Keratinocyte (primary cell): ENCODE data around the gene ZFP90. TPM values are rescaled to one million over a fixed set of nuclear protein-coding genes. Genes with fewer than 3 reads are reported as not detected.
A peak's percentile ranks its signal among the peaks of the same experiment; 100 is the strongest.
"Not testable (repeated sequence)": the region's sequence is repeated elsewhere in the genome, so short reads cannot be mapped to it uniquely, and the experiment has no call there.

Experiments used
- DNase-seq: peaks from one replicate; pipeline ENCODE4 v3.0.0-alpha.2; 2011; ENCODE audit warnings: low read depth, missing footprints, low spot score
- FAIRE-seq: peaks from 2 replicates; lab custom pipeline; 2011; peaks lifted over from hg19 to GRCh38; lab: Jason Lieb, UNC
- H2AFZ ChIP-seq: 2 replicates; pipeline ENCODE4 v1.6.0; 2012; ENCODE audit warnings: low read length, control low read depth, inconsistent platforms; ENCODE audit not compliant: control insufficient read depth
- H3K27ac ChIP-seq: 2 replicates; pipeline ENCODE4 v1.5.1; 2011; ENCODE audit warnings: low read length; ENCODE audit not compliant: control insufficient read depth, insufficient read depth
- H3K27me3 ChIP-seq: 3 replicates; pipeline ENCODE4 v1.6.0; 2011; ENCODE audit warnings: low read length; ENCODE audit not compliant: control insufficient read depth, insufficient read depth; ENCODE audit errors: extremely low read depth
- H3K36me3 ChIP-seq, 2 experiments: 2 replicates in 1 of 2; 3 replicates in 1 of 2; pipeline ENCODE4 v1.5.1; 2011; ENCODE audit warnings: low read length in 2 of 2, mild to moderate bottlenecking in 1 of 2; ENCODE audit not compliant: control insufficient read depth in 2 of 2, insufficient read depth in 2 of 2; ENCODE audit errors: extremely low read depth in 1 of 2
- H3K4me1 ChIP-seq: 3 replicates; pipeline ENCODE4 v1.5.1; 2011; ENCODE audit warnings: low read length; ENCODE audit not compliant: control insufficient read depth, insufficient read depth; ENCODE audit errors: extremely low read depth
- H3K4me2 ChIP-seq: 3 replicates; pipeline ENCODE4 v1.6.0; 2011; ENCODE audit warnings: low read depth, low read length; ENCODE audit not compliant: control insufficient read depth, insufficient read depth; ENCODE audit errors: extremely low read depth
- H3K4me3 ChIP-seq, 3 experiments: fragments of 200-600 bp in 1 of 3; sonication (generic) in 1 of 3; 2 replicates in 2 of 3; 3 replicates in 1 of 3; pipeline ENCODE4 v1.5.1; 2011 to 2016; ENCODE audit warnings: low read length in 3 of 3, mild to moderate bottlenecking in 3 of 3, control low read depth in 2 of 3, inconsistent platforms in 1 of 3, low read depth in 1 of 3, mixed read lengths in 1 of 3, mixed run types in 1 of 3, moderate library complexity in 1 of 3; ENCODE audit not compliant: control insufficient read depth in 2 of 3, insufficient read depth in 2 of 3; ENCODE audit errors: extremely low read depth in 1 of 3
- H3K79me2 ChIP-seq: 2 replicates; pipeline ENCODE4 v1.6.0; 2012; ENCODE audit warnings: low read length; ENCODE audit not compliant: control insufficient read depth, insufficient read depth
- H3K9ac ChIP-seq: 3 replicates; pipeline ENCODE4 v1.6.0; 2011; ENCODE audit warnings: low read length; ENCODE audit not compliant: control insufficient read depth, insufficient read depth; ENCODE audit errors: extremely low read depth
- H3K9me1 ChIP-seq: 3 replicates; pipeline ENCODE4 v1.6.0; 2011; ENCODE audit warnings: low read length; ENCODE audit not compliant: control insufficient read depth, insufficient read depth; ENCODE audit errors: extremely low read depth
- H3K9me3 ChIP-seq: 2 replicates; pipeline ENCODE4 v1.5.1; 2012; ENCODE audit warnings: low read depth, low read length; ENCODE audit not compliant: control insufficient read depth
- H4K20me1 ChIP-seq: 3 replicates; pipeline ENCODE4 v1.6.0; 2011; ENCODE audit warnings: low read length; ENCODE audit not compliant: control insufficient read depth, insufficient read depth; ENCODE audit errors: extremely low read depth
- CTCF ChIP-seq, 3 experiments: IDR thresholded peaks in 1 of 3; conservative IDR thresholded peaks in 1 of 3; optimal IDR thresholded peaks in 1 of 3; 2 replicates in 2 of 3; 3 replicates in 1 of 3; pipeline versions ENCODE3 to v1.5.1; 2011; ENCODE audit warnings: low read length in 3 of 3, mild to moderate bottlenecking in 3 of 3, moderate library complexity in 2 of 3, control low read depth in 1 of 3, inconsistent platforms in 1 of 3; ENCODE audit not compliant: insufficient read depth in 2 of 3; ENCODE audit errors: extremely low read depth in 1 of 3
- EZH2 ChIP-seq: IDR thresholded peaks from one replicate; pipeline ENCODE4 v1.6.1; 2012; ENCODE audit warnings: inconsistent platforms, mild to moderate bottlenecking, low read length, moderate library complexity
- dilution Hi-C: fragments of 300-500 bp; cut with MboI; formaldehyde crosslinking; loops from one replicate; pipeline ENCODE4 v1.7.0; 2020; ENCODE audit warnings: low sequenced_read_pairs; ENCODE audit not compliant: extremely low pct_ligation_motif_present
- polyA plus RNA-seq, 5 experiments: library from polyadenylated mRNA; depleted of rRNA in 3 of 5; stranded (reverse) in 3 of 5; stranded (forward) in 1 of 5; unstranded in 1 of 5; fragments of >200 nt; gene quantifications; 1 replicate in 1 of 5; 2 replicates in 3 of 5; 3 replicates in 1 of 5; pipeline versions ENCODE4 v1.2.1 to v1.2.3, GENCODE V29; 2011 to 2012; ENCODE audit warnings: missing spikeins in 2 of 5, low read depth in 1 of 5, low replicate concordance in 1 of 5

Gene ZFP90
- polyA plus RNA-seq, 1 donor (not counting 4 experiments of a cell fraction or from before 2014, with no cell fraction given) = 15.3 TPM

- H3K79me2 ChIP-seq = no peaks in the 10 kb centered on the region
- no peak overlapping the region for H3K27ac ChIP-seq
- DNase-seq (no peak), FAIRE-seq (no peak)
- no peaks in the 10 kb centered on the region for H4K20me1 ChIP-seq
- peaks cover 52% of the 10 kb centered on the region for H3K4me1 ChIP-seq
- TF ChIP-seq CTCF (optimal IDR thresholded peaks at IDR 0.05 in 1 of 3, IDR thresholded peaks at IDR 0.05 in 1 of 3, conservative IDR thresholded peaks at IDR 0.05 in 1 of 3; ENCODE audit: extremely low read depth in 1 of 3, insufficient read depth in 2 of 3, low read length in 3 of 3) (no peak), EZH2 (no peak)
- H3K9me1 ChIP-seq = peaks cover 2% of the 10 kb centered on the region
- no peak overlapping the region for H2AFZ ChIP-seq
- dilution Hi-C loops = no loop called here
- H3K9ac ChIP-seq = no peak overlapping the region
- no peak overlapping the region for H3K4me2 ChIP-seq
- no peak overlapping the region for H3K4me3 ChIP-seq
- no peaks in the 10 kb centered on the region for H3K36me3 ChIP-seq
- H3K9me3 ChIP-seq = no peaks in the 10 kb centered on the region
- H3K27me3 ChIP-seq = no peaks in the 10 kb centered on the region
These were observed 45.5 kb upstream of the ZFP90 start for GRCh38 chr16:68493412-68494070.

- H3K79me2 ChIP-seq, FAIRE-seq, H3K9ac ChIP-seq, H3K9me3 ChIP-seq, H4K20me1 ChIP-seq, H3K27ac ChIP-seq, H3K36me3 ChIP-seq, dilution Hi-C loops, DNase-seq, H3K4me3 ChIP-seq, H2AFZ ChIP-seq, H3K27me3 ChIP-seq, H3K9me1 ChIP-seq, H3K4me2 ChIP-seq: not testable (repeated sequence)
- peaks cover 54% of the 10 kb centered on the region for H3K4me1 ChIP-seq
These were observed 44.8 kb upstream of the ZFP90 start for GRCh38 chr16:68494261-68494660.

- Histone ChIP-seq H3K27ac (no peak overlapping the region), H2AFZ (no peak overlapping the region), H3K4me1 (peaks cover 36% of the 10 kb centered on the region), H3K9ac (no peak overlapping the region), H3K9me3 (no peaks in the 10 kb centered on the region), H4K20me1 (no peaks in the 10 kb centered on the region), H3K9me1 (peaks cover 2% of the 10 kb centered on the region), H3K79me2 (no peaks in the 10 kb centered on the region), H3K27me3 (no peaks in the 10 kb centered on the region), H3K36me3 (no peaks in the 10 kb centered on the region), H3K4me3 (no peak overlapping the region), H3K4me2 (no peak overlapping the region)
- dilution Hi-C loops = no loop called here
- no peak for TF ChIP-seq EZH2
- TF ChIP-seq CTCF (optimal IDR thresholded peaks at IDR 0.05 in 1 of 3, IDR thresholded peaks at IDR 0.05 in 1 of 3, conservative IDR thresholded peaks at IDR 0.05 in 1 of 3; ENCODE audit: extremely low read depth in 1 of 3, insufficient read depth in 2 of 3, low read length in 3 of 3) = no peak
- DNase-seq (no peak), FAIRE-seq (peak; percentile 13)
These were observed 42.4 kb upstream of the ZFP90 start for GRCh38 chr16:68496689-68497088.
